Uterus (tissue), 4 donors: ENCODE results near the gene LMBR1L. TPM values are rescaled to one million over a fixed set of nuclear protein-coding genes. Genes with fewer than 3 reads are reported as not detected.
A peak's percentile ranks its signal among the peaks of the same experiment; 100 is the strongest.

Experiments
- DNase-seq, 2 donors: peaks; one replicate each; pipeline ENCODE4 v3.0.0-alpha.2; 2019 to 2020
- H3K27ac ChIP-seq, 2 donors: fragments of 200-600 bp; sonication (generic); 1 replicate in 1 of 2; 2 replicates in 1 of 2; pipeline ENCODE4 v1.5.1; 2016 to 2018
- H3K27me3 ChIP-seq, 2 donors: fragments of 200-600 bp; sonication (generic); one replicate each; pipeline ENCODE4 v1.5.1; 2018 to 2019; ENCODE audit warnings: control low read depth in 1 of 2
- H3K36me3 ChIP-seq, 2 donors: fragments of 200-600 bp; sonication (generic); one replicate each; pipeline ENCODE4 v1.5.1; 2019; ENCODE audit warnings: control low read depth in 1 of 2
- H3K4me1 ChIP-seq, 2 donors: fragments of 200-600 bp; sonication (generic); one replicate each; pipeline ENCODE4 v1.5.1; 2018 to 2019; ENCODE audit warnings: control low read depth in 1 of 2
- H3K4me3 ChIP-seq, 2 donors: fragments of 200-600 bp; sonication (generic); 1 replicate in 1 of 2; 2 replicates in 1 of 2; pipeline ENCODE4 v1.5.1; 2018 to 2019; ENCODE audit warnings: mild to moderate bottlenecking in 1 of 2
- H3K9me3 ChIP-seq, 2 donors: fragments of 200-600 bp; sonication (generic); one replicate each; pipeline ENCODE4 v1.5.1; 2019; ENCODE audit warnings: control low read depth in 1 of 2
- CTCF ChIP-seq, 4 experiments: fragments of 200-600 bp in 2 of 4; fragments of 450-650 bp in 2 of 4; sonication (generic) in 2 of 4; IDR thresholded peaks; one replicate each; pipeline ENCODE4 v1.5.1; 2016 to 2019; ENCODE audit warnings: antibody characterized with exemption in 4 of 4, mild to moderate bottlenecking in 2 of 4, moderate library complexity in 1 of 4
- POLR2A ChIP-seq, 2 donors: fragments of 450-650 bp; IDR thresholded peaks; one replicate each; pipeline ENCODE4 v1.6.1; 2016; ENCODE audit warnings: antibody characterized with exemption in 2 of 2, mild to moderate bottlenecking in 1 of 2, moderate library complexity in 1 of 2
- intact Hi-C: fragments of 100-400 bp; cut with DNase I; formaldehyde crosslinking; loops from one replicate; pipeline ENCODE4 v1.15.1; 2023; ENCODE audit warnings: low total_unique reads
- total RNA-seq, 4 donors: library from RNA; depleted of rRNA in 3 of 4; stranded (reverse); fragments of >200 nt in 3 of 4; gene quantifications; one replicate each; pipeline versions ENCODE4 v1.1.0 to v1.2.4, GENCODE V29; 2014 to 2023
- donor health status: DM: yes; HTN: yes; CAD: no.

LMBR1L gene, protein sequence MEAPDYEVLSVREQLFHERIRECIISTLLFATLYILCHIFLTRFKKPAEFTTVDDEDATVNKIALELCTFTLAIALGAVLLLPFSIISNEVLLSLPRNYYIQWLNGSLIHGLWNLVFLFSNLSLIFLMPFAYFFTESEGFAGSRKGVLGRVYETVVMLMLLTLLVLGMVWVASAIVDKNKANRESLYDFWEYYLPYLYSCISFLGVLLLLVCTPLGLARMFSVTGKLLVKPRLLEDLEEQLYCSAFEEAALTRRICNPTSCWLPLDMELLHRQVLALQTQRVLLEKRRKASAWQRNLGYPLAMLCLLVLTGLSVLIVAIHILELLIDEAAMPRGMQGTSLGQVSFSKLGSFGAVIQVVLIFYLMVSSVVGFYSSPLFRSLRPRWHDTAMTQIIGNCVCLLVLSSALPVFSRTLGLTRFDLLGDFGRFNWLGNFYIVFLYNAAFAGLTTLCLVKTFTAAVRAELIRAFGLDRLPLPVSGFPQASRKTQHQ
- total RNA-seq = 100 to 1,000 TPM in 1 of 4 donors, 10 to 100 TPM in 3; 22.1 to 114 (median 43.2) TPM

- peak within 1 kb of the TSS; percentile 94 to 96 for H3K27ac ChIP-seq
- no peaks in the 10 kb centered on the region for H3K36me3 ChIP-seq
- peak; percentile 97 to 99 for DNase-seq
- peak within 1 kb of the TSS; percentile 79 to 90 for H3K4me3 ChIP-seq
- intact Hi-C loops = no loop called here
- TF ChIP-seq POLR2A (IDR thresholded peaks at IDR 0.05) (peak; percentile 81 to 98), CTCF (IDR thresholded peaks at IDR 0.05) (peak; percentile 30 to 81 (median 62))
- no peaks in the 10 kb centered on the region for H3K9me3 ChIP-seq
- peaks cover 14 to 15% of the 10 kb centered on the region in 2 donors for H3K4me1 ChIP-seq
- H3K27me3 ChIP-seq = no peaks in the 10 kb centered on the region
These were observed at the start of gene LMBR1L for GRCh38 chr12:49110464-49111155. Gene LMBR1L (minus strand): TSS chr12:49110847. CDS start chr12:49110555, 292 bp downstream.

DNA sequence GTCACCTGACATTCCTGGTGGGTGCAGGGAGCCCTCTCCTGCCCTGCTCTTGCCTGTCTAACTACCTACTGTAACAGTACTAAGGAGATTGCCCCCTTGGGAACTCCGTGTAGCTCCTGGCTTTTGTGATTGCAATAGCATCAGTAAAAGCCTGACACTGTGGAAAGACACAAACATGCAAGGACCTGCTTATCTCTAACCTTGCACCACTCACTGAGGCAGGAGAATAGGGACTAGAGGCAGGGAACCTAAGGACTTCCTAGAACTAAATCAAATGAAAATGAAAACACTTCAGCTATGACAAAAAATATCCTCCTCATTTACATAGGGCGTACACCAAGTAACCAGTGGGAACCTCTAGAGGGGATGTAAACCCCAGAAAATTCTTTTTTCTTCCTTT is 49.8 kb upstream of the LMBR1L start:
- Histone ChIP-seq H3K9me3 (no peaks in the 10 kb centered on the region), H3K4me1 (no peaks in the 10 kb centered on the region), H3K27me3 (no peaks in the 10 kb centered on the region), H3K4me3 (no peak overlapping the region), H3K27ac (no peak overlapping the region), H3K36me3 (no peaks in the 10 kb centered on the region)
- intact Hi-C loops = no loop called here
- TF ChIP-seq POLR2A (IDR thresholded peaks at IDR 0.05) = no peak
- TF ChIP-seq CTCF (IDR thresholded peaks at IDR 0.05) = no peak
- DNase-seq = no peak

- intact Hi-C loops = no loop called here
- no peaks in the 10 kb centered on the region for H3K4me1 ChIP-seq
- DNase-seq = no peak
- no peak for TF ChIP-seq POLR2A (IDR thresholded peaks at IDR 0.05)
- no peak for TF ChIP-seq CTCF (IDR thresholded peaks at IDR 0.05)
- H3K9me3 ChIP-seq = no peaks in the 10 kb centered on the region
- no peaks in the 10 kb centered on the region for H3K36me3 ChIP-seq
- no peak overlapping the region for H3K27ac ChIP-seq
- H3K4me3 ChIP-seq = no peak overlapping the region
- no peaks in the 10 kb centered on the region for H3K27me3 ChIP-seq
These were observed 43.6 kb upstream of the LMBR1L start for GRCh38 chr12:49154221-49154620.

DNA sequence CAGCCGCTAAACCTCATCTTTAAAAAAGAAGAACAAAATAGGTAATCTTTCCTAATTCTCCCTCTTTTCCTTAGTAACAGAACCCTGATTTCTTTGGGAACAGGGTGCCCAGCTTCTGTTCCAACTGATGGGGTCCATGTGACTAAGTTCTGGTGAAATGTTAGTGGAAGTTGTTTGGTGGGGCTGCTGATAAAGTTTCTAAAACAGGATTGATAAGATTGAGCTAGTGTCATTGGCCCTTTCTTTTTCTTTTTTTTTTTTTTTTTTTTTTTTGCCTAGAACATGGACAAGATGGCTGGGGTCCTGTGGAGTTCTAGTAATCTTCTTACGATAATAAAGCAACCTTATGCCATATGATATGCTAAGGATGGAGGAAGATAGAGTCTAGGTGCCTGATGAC is 36.7 kb upstream of the LMBR1L start:
- Histone ChIP-seq H3K9me3 (no peaks in the 10 kb centered on the region), H3K27ac (no peak overlapping the region), H3K4me3 (no peak overlapping the region), H3K27me3 (no peaks in the 10 kb centered on the region), H3K36me3 (no peaks in the 10 kb centered on the region), H3K4me1 (no peaks in the 10 kb centered on the region)
- intact Hi-C loops = no loop called here
- TF ChIP-seq POLR2A (IDR thresholded peaks at IDR 0.05) (no peak), CTCF (IDR thresholded peaks at IDR 0.05) (no peak)
- DNase-seq = no peak

DNA sequence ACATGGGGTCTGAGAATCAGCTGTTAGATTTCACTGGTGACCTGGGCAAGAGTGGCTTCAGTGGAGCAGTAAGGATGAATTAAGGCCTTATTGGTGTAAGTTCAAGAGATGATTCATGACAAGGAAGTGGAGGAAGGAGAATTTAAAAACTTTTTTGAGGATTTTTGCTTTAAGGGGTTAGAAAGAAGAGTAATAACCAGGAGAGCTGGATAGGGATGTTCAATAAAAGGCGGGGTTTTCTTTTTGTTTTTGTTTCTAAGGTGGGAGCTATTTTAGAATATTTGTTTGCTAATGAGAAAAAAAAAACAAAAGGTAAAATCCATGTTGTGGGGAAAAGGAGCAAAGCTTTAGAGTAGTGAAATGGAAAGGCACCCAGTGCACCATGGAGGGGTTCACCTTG is 35.8 kb upstream of the LMBR1L start:
- Histone ChIP-seq H3K9me3 (no peaks in the 10 kb centered on the region), H3K4me1 (no peaks in the 10 kb centered on the region), H3K27me3 (no peaks in the 10 kb centered on the region), H3K36me3 (no peaks in the 10 kb centered on the region), H3K4me3 (no peak overlapping the region), H3K27ac (no peak overlapping the region)
- TF ChIP-seq POLR2A (IDR thresholded peaks at IDR 0.05) = no peak
- intact Hi-C loops = no loop called here
- DNase-seq = no peak
